ENCODE results near the gene GLIPR1L2. TPM values are rescaled to one million over a fixed set of nuclear protein-coding genes. Genes with fewer than 3 reads are reported as not detected.

GLIPR1L2 gene
- total RNA-seq = 0.46 and 1.7 TPM in 2 replicates

GRCh38 chr12:75390899-75391538 is at the start of gene GLIPR1L2:
Gene GLIPR1L2 (plus strand): TSS chr12:75391089. CDS start chr12:75391117, 28 bp downstream.

DNA sequence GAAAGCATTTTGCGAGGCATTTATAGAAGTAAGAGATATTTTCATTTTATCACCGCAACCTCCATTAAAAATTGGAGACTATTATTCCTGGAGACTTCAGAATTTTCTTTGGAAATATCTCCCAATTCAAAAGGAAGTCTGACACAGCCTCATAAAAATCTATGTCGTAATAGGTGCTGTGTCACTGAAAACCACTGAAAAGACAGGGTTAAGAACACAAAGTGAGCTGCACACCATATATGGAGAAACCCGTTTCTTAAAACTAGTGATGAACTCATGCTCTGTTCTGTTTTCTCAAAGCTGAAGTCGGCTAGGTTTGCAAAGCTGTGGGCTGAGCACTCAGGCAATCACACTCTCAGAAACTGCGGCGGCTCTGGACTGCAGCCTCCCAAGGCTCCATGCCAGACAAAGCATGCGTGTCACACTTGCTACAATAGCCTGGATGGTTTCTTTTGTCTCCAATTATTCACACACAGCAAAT is 89.6 kb downstream of the GLIPR1L2 start, which contains the start of gene GLIPR1:
TSS of gene GLIPR1 (plus strand) at position 287 of the 481 bp plus-strand sequence. CDS start at position 413, 126 bp downstream.

Other genes with a start within 250 kb of the GLIPR1L2 start
- not detected in 2 replicates for gene KCNC2, start 181.2 kb upstream of the GLIPR1L2 start, total RNA-seq
- 7.4 and 10.4 TPM in 2 replicates for gene CAPS2, start 60.8 kb upstream of the GLIPR1L2 start, total RNA-seq
- not detected in 2 replicates for gene GLIPR1L1, start 56.4 kb upstream of the GLIPR1L2 start, total RNA-seq
- 185 and 193 TPM in 2 replicates for gene GLIPR1, start 89.7 kb downstream of the GLIPR1L2 start, total RNA-seq
- 33.5 and 40.3 TPM in 2 replicates for gene KRR1, start 120.5 kb downstream of the GLIPR1L2 start, total RNA-seq

Measured in smooth muscle cell of the pulmonary artery (primary cell).